Stimulated activated CD8-positive, alpha-beta memory T cell treated with anti-CD3 and anti-CD28 coated beads, Interleukin-7, amount 100 ng/mL, for 48 hours (primary cell): Measurements from ENCODE around the gene CDC42BPG.

Experiments used
- DNase-seq, 2 donors: peaks; one replicate each; pipeline ENCODE4 v3.0.0-alpha.2; 2020; ENCODE audit warnings: low read depth in 1 of 2; ENCODE audit errors: extremely low read depth in 1 of 2

Gene CDC42BPG

DNA sequence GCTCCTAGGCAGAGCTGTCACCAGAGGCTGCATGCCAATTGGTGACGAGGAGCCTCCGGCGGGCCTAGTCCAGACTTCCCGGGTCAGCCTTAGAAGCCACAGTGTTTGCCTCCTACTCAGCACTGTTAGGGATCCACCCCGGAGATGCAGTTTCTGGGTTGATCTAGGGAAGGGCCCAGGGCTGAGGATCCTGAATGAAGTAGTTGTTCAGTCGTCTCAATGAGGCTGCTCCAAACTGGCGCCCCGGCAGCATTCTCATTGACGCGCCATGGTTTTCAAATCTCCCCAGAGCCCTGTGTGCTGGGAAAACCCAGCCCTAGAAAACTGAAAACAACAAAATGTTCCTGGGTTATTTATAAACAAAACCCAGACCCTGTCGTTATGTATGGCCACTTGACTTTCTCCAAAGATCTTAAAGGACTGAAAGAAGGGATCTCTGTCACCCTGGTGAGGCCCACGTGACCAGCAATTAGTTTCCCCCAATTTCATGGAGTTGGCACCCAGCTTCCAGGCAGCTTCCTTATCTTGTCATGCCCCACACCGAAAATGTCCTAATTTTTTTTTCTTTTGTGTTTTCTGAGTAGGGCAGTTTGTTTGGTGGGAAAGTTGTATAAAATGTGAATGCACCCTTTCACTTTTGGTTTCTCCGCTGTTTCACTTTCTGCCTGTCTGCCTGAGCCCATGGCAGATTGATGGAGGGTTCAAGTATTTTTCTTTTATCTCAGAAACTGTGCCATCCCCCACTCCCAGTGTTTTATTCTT lies 36.0 kb upstream of the CDC42BPG start:
- no peak for DNase-seq

GRCh38 chr11:64879244-64879900 lies 34.9 kb upstream of the CDC42BPG start:
- no peak for DNase-seq

- DNase-seq, result peak; percentile 99 to 100
These were observed 34.2 kb upstream of the CDC42BPG start, which contains the start of gene EHD1 for GRCh38 chr11:64878494-64879243. EHD1 (minus strand) TSS chr11:64878621; CDS start chr11:64878464, 157 bp downstream.

DNA sequence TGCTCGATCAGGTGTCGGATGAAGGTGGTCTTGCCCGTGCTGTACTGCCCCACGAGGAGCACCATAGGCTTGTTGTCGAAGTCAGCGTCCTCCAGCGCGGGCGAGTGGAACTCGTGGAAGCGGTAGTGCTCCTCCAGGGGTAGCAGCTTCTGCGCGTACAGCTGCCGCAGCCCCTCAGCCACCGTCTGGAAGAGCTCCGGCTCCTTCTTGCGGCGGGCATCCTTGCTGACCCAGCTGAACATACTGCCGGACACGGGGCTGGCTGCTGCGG lies 33.7 kb upstream of the CDC42BPG start:
- no peak for DNase-seq

DNA sequence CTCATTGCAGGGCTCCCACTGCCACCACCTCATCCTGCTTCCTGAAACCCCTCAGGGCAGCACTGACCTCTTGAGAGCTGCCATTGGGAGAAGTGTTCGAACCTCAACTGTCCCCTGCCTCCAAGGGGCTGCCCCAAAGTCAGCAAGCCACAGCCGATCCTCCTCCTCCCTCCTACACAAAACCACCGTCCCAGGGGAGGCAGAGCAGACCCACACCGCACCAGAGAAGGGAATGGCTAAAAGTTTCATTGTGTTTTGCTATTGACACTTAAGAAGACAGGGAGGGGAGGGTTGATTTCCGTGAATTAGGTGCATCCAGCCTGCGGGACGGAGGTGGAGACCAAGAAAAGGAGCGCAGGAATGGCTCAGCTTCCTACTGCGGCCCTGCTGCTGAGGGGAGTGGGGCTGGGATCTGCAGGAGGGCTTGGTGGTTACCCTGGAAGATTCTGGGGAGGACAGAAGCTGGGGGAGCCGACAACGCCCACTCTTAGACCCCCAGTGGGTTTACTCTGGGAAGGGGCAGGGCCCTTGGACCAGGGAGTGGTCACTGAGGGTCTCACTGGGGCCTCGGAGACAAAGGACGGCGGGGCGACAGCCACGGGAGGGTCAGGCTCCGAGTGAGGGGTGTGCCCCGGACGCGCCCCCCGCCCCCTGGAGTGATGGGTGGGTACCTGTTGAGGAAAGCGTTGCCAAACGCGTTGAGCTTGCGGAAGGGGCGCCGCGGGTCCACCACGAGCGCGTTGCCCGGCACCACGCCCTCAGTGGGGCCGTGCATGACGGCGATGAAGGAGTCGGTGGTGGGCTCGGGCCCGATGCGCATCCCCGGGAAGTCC lies 33.2 kb upstream of the CDC42BPG start:
- no peak for DNase-seq

DNA sequence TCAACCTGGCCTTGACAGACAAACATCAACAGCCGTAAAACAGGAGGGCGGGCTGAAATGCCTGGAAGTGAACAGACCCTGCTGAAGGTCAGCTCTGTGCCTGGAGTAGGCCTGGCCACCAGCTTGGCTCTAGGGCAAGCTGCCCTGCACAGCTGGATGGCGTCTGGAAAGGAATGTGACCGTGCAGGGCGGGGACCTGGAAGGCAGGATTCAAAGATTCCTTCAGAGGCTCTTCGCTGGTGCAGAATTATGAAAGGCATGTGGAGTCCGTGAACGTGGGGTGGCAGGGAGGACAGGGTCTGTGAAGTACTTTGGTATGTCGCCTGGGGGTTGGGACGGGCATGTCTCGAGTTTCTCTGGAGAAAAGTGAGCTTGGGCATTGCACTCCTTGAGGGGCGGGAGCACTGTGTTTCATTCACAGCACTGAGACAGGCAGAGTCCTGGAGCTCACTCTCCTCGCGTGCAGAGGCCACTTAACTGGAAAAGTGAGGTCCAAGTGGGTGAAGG lies 32.4 kb upstream of the CDC42BPG start:
- no peak for DNase-seq

- DNase-seq, result peak in 1 of 2 donors; percentile 37
These were observed 31.8 kb upstream of the CDC42BPG start for GRCh38 chr11:64876229-64876750.

DNA sequence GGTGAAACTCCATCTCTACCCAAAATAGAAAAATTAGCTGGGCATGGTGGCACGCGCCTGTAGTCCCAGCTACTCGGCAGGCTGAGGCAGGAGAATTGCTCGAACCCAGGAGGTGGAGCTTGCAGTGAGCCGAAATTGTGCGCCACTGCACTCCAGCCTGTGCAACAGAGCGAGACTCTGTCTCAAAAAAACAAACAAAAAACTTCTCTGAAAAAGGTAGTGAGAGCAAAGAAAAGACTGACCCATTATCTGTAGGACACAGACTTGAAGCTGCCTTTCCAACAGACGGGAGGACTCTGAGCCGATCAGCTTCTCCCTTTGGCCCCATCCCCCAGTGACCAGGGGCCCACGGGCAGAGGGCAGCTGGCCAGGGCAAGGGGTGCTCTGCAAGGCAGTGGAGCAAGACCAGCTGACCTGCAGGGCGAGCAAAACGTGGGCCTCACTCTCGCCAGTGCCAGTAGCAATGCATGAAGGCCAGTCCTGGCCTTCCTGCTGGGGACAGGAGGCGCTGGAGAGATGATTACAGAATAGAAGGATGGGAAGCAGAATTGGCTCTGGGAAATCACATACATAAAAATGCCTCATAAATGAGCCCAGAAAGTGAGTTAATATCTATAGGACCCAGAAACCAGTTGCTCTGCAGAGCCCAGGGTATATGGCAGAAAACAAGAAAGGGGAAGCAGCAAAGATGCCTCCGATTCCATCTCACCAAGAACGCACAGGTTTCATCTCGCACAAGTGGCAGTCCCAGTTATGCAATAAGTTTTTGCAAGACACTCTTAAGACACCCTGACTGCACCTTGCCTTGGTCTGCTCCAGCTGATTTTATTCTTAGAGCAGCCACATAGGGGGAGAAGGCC lies 31.1 kb upstream of the CDC42BPG start:
- DNase-seq, result no peak

DNA sequence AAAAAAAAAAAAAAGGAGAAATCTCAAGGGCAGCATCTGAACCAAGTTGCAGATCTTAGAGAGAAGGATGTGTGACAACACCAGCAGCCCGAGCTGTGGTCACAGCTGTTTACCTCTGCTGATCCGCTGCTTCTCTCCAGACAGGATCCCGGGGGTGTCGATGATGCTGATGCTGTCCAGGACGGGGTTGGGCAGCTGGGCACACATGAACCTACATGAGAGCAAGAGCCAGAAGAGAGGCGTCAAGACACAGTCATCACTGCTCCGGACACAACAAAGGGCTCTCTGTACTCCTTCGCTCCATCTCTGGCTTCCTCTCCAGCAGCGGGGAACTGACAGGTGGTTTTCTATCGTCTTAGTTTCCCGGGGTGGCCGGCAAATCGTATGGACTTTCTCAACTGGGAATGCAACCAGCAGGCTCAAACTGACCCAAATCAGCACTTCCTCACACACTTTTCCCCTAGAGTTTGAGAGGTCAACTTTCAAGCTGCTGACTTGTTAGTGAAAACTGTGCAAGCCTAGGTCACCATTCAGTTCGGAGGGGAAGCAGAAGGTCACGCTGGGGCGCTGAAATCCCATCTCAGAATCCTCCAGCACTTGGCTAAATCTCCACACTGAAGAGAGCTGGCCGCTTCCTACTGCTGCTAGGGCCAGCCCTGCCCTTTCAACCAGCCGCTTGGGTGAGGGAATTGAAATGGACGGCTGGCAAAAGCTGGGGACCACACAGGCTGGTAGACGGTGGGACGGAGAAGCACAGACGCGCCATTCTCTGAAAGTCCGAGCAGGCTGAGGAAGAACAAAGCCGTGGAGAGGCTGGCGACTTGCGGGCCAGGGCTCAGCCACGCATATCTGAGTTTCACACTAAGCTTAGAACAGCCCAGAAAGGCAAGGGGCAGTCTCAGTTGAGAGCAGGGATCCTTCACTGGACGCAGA lies 30.1 kb upstream of the CDC42BPG start:
- no peak for DNase-seq

GRCh38 chr11:64872790-64873488 lies 28.5 kb upstream of the CDC42BPG start:
- no peak for DNase-seq

DNA sequence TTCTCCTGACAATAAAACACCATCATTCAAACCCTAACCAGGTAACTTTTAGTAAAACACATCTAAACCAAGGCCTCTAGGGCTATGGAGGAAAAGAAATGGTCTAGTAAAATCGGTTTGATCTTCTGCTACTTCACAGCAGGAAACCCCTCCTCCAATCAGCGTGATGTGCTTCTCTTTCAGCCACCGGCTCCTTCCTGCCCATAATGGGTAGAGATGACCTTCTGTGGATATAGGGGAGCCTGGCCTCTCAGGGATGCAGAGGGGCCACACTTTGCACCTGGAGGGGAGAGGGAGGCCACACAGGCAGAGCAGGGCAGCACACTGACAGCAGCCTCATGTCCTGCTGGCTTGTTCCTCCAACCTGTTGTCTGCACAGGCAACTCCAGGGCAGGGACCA lies 27.0 kb upstream of the CDC42BPG start:
- no peak for DNase-seq

DNA sequence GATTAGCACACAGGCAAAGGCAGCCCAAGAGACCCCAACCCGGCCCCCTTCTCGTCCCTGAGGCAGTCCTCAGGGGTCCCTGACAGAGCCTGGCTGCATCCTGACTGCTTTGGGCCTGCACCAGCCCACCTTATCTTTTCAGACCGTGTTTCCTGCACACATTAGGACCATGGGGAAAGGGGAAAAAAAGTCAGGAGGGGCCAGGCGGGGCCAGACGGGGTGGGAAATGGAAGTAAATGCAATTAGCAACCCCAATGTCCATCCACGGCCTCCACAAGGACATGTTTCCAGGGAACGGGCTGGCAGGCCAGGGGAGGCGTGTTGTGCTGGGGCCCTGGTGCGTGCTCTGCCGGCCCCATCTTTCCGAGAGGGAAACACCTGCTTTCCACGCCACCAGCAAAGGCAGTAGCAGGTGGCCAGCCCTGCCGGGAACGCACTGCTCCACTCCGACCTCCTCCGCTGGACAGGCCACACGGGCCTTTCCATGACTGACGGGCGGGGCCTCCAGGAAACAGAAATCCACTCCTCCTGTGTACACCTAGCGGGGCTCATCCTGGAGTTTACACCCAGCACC lies 26.5 kb upstream of the CDC42BPG start:
- no peak for DNase-seq

GRCh38 chr11:64870176-64870892 lies 25.9 kb upstream of the CDC42BPG start:
- DNase-seq, result no peak

- no peak for DNase-seq
These were observed 25.2 kb upstream of the CDC42BPG start for GRCh38 chr11:64869571-64870175.

DNA sequence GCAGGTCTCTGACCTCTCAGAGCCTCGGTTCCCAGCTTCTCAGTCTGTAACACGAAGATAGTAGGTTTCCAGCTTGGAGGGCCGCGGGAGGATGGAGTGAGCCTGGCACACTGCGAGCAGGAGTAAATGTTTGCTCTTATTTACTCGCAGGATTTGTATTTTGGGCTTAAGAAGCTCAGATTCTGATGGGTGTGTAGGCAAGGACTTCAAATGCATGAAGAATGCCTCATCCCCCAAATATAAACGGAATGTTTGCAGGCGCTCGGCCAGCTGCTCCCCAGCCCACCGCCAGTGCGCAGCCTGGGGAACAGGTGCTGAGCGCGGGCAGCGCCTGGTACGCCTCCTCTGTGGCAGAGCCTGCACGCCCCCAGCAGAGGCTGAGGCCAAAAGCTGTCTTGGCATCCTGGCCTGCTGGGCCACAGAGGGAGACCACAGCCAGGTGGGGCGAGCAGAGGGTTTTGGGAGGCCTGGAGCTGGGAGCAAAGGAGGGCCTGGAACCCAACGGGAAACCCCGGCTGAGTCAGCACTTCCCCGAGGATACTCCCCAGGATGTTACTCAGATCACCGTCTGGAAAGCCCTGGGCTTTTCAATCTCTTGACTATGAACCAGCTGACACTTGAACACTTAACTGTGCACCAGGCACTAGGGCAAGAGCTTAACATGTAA lies 24.6 kb upstream of the CDC42BPG start:
- no peak for DNase-seq
